CD4-positive, alpha-beta T cell treated with Interferon gamma for 1 hour (primary cell): ENCODE measurements around the gene CC2D2A.
"Not testable (repeated sequence)": the region's sequence is repeated elsewhere in the genome, so short reads cannot be mapped to it uniquely, and the experiment has no call there.

Experiments
- DNase-seq: peaks from one replicate; pipeline ENCODE4 v3.0.0-alpha.2; 2020

CC2D2A gene

GRCh38 chr4:15470128-15470475 is 420 bp downstream of the CC2D2A start:
- DNase-seq = no peak

- DNase-seq = no peak
These were observed 6.7 kb downstream of the CC2D2A start for GRCh38 chr4:15476396-15476795.

GRCh38 chr4:15478724-15479088 is 9.0 kb downstream of the CC2D2A start:
- DNase-seq = no peak

- DNase-seq = no peak
These were observed 9.6 kb downstream of the CC2D2A start for GRCh38 chr4:15479089-15479912.

GRCh38 chr4:15479913-15480185 is 10.2 kb downstream of the CC2D2A start:
- DNase-seq = no peak

GRCh38 chr4:15481961-15482745 is 12.5 kb downstream of the CC2D2A start:
- no peak for DNase-seq

- no peak for DNase-seq
These were observed 13.2 kb downstream of the CC2D2A start for GRCh38 chr4:15482842-15483241.

- no peak for DNase-seq
These were observed 18.5 kb downstream of the CC2D2A start for GRCh38 chr4:15488136-15488535.

GRCh38 chr4:15488658-15489470 is 19.2 kb downstream of the CC2D2A start:
- no peak for DNase-seq

GRCh38 chr4:15489551-15489950 is 19.9 kb downstream of the CC2D2A start:
- no peak for DNase-seq

GRCh38 chr4:15493411-15493810 is 23.7 kb downstream of the CC2D2A start:
- no peak for DNase-seq

GRCh38 chr4:15495621-15496020 is 25.9 kb downstream of the CC2D2A start:
- no peak for DNase-seq

- no peak for DNase-seq
These were observed 28.7 kb downstream of the CC2D2A start for GRCh38 chr4:15498356-15498755.

- no peak for DNase-seq
These were observed 31.0 kb downstream of the CC2D2A start for GRCh38 chr4:15500701-15501100.

GRCh38 chr4:15501941-15502340 is 32.3 kb downstream of the CC2D2A start:
- no peak for DNase-seq

- no peak for DNase-seq
These were observed 32.7 kb downstream of the CC2D2A start for GRCh38 chr4:15502384-15502783.

GRCh38 chr4:15504041-15504440 is 34.4 kb downstream of the CC2D2A start:
- no peak for DNase-seq

GRCh38 chr4:15506464-15506863 is 36.8 kb downstream of the CC2D2A start:
- no peak for DNase-seq

GRCh38 chr4:15507679-15508078 is 38.0 kb downstream of the CC2D2A start:
- no peak for DNase-seq

- DNase-seq = no peak
These were observed 41.3 kb downstream of the CC2D2A start for GRCh38 chr4:15510961-15511360.

- DNase-seq = no peak
These were observed 43.9 kb downstream of the CC2D2A start for GRCh38 chr4:15513545-15513944.

GRCh38 chr4:15515106-15515505 is 45.4 kb downstream of the CC2D2A start:
- no peak for DNase-seq

GRCh38 chr4:15516494-15516893 is 46.8 kb downstream of the CC2D2A start:
- no peak for DNase-seq

GRCh38 chr4:15517681-15518080 is 48.0 kb downstream of the CC2D2A start:
- not testable (repeated sequence) for DNase-seq
